Bronchial epithelial cell (primary cell): ENCODE measurements around the gene ZBTB37. TPM values are rescaled to one million over a fixed set of nuclear protein-coding genes. Genes with fewer than 3 reads are reported as not detected.
"Not testable (repeated sequence)": the region's sequence is repeated elsewhere in the genome, so short reads cannot be mapped to it uniquely, and the experiment has no call there.

Experiments
- DNase-seq: peaks from one replicate; pipeline ENCODE4 v3.0.0-alpha.2; 2010; ENCODE audit warnings: low read depth
- FAIRE-seq: peaks from 2 replicates; lab custom pipeline; 2011; peaks lifted over from hg19 to GRCh38; lab: Jason Lieb, UNC
- H3K27me3 ChIP-seq: 2 replicates; pipeline ENCODE4 v1.5.1; 2011; ENCODE audit warnings: low read length; ENCODE audit not compliant: control insufficient read depth, insufficient read depth
- H3K36me3 ChIP-seq: 2 replicates; pipeline ENCODE4 v1.5.1; 2011; ENCODE audit warnings: low read length; ENCODE audit not compliant: control insufficient read depth, insufficient read depth
- H3K4me3 ChIP-seq: 2 replicates; pipeline ENCODE4 v1.5.1; 2011; ENCODE audit warnings: mild to moderate bottlenecking, low read depth, low read length, control low read depth
- CTCF ChIP-seq: IDR thresholded peaks from 2 replicates; pipeline ENCODE4 v1.5.1; 2011; ENCODE audit warnings: mild to moderate bottlenecking, moderate library complexity, low read length, control low read depth, inconsistent platforms; ENCODE audit not compliant: insufficient read depth, severe bottlenecking
- total RNA-seq: library from RNA; depleted of rRNA; stranded (reverse); fragments of >200 nt; gene quantifications from 2 replicates; pipeline ENCODE4 v1.2.1, GENCODE V29; 2014

Gene ZBTB37
- total RNA-seq, 1 donor from 2014 or later = 2.9 TPM

DNA sequence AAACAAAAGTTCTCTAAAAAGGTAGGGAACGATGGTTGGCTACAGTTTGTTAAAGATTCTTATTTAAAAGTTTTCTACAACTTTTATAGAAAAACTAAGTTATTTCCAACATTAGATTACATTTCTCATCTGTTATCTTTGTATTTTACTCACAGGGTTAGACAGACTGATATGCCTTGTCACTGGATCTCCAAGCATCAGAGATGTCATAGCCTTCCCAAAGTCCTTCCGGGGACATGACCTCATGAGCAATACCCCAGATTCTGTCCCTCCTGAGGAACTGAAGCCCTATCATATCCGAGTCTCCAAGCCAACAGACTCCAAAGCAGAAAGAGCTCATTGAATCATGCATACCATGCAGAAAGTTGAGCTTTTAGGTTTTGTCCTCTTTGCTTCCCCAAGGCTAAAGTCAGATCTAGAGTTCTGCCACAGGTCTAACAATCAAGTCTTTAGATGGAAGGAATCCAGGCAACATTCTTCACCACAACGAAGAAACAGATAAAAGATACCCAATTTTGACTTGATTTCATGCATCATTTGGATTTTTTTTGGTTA, 10.7 kb upstream of the ZBTB37 start:
- no peak for DNase-seq
- H3K27me3 ChIP-seq = no peaks in the 10 kb centered on the region
- H3K4me3 ChIP-seq = no peak overlapping the region
- FAIRE-seq = no peak
- no peaks in the 10 kb centered on the region for H3K36me3 ChIP-seq
- no peak for TF ChIP-seq CTCF

GRCh38 chr1:173859547-173859946, 8.6 kb upstream of the ZBTB37 start:
- not testable (repeated sequence) for FAIRE-seq, H3K27me3 ChIP-seq, H3K4me3 ChIP-seq, H3K36me3 ChIP-seq, DNase-seq

DNA sequence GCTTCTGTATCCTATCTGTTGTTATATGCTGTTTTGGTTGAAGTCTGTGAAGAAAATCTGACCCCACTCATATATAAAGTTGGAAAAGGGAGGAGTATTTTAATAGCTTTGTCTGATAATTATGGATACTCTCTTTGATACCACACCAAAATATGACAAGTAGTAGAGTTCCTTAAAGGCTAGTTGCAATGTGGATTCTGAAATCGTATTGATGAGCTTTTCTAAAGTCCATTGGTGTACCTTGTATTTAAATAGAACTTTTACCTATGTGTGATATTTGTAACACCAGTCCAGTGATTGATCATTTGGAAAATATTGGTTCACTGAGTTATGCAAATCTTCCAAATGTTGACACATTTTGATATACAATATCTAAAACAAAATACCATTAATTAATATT, 8.1 kb upstream of the ZBTB37 start:
- Histone ChIP-seq H3K27me3 (no peaks in the 10 kb centered on the region), H3K4me3 (no peak overlapping the region), H3K36me3 (peaks cover 9% of the 10 kb centered on the region)
- TF ChIP-seq CTCF = no peak
- FAIRE-seq (no peak), DNase-seq (no peak)

DNA sequence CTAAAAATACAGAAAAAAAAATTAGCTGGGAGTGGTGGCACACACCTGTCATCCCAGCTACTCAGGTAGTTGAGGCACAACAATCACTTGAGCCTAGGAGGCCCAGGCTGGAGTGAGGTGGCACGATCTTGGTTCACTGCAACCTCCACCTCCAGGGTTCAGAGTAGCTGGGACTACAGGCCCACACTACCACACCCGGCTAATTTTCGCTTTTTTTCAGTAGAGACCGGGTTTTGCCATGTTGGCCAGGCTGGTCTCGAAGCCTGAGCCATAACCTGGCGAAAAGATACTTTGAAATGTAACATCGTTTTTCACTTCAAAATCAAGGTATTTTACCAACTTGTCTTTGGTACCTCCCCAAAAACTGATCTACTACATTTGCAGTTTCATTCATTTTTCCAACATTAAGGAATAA, 6.4 kb upstream of the ZBTB37 start:
- TF ChIP-seq CTCF = no peak
- H3K36me3 ChIP-seq = peaks cover 14% of the 10 kb centered on the region
- DNase-seq = no peak

GRCh38 chr1:173862146-173862768, 5.9 kb upstream of the ZBTB37 start:
- not testable (repeated sequence) for DNase-seq, FAIRE-seq, H3K4me3 ChIP-seq, H3K27me3 ChIP-seq
- H3K36me3 ChIP-seq = peaks cover 14% of the 10 kb centered on the region

More for the DNA sequence above, 6.4 kb upstream of the ZBTB37 start:
- Histone ChIP-seq H3K4me3 (no peak overlapping the region), H3K27me3 (no peaks in the 10 kb centered on the region)
- FAIRE-seq = no peak

GRCh38 chr1:173862769-173863223, 5.4 kb upstream of the ZBTB37 start:
- no peak for TF ChIP-seq CTCF
- Histone ChIP-seq H3K27me3 (no peaks in the 10 kb centered on the region), H3K4me3 (no peak overlapping the region), H3K36me3 (peaks cover 16% of the 10 kb centered on the region)
- FAIRE-seq (no peak), DNase-seq (no peak)
